Activated T-cell treated with anti-CD3 and anti-CD28 coated beads, Interleukin-2, amount 50 U/mL, for 1 hour (primary cell): ENCODE results near the gene C1R.

Source experiments
- DNase-seq: peaks from one replicate; pipeline ENCODE4 v3.0.0-alpha.2; 2020

C1R gene

DNA sequence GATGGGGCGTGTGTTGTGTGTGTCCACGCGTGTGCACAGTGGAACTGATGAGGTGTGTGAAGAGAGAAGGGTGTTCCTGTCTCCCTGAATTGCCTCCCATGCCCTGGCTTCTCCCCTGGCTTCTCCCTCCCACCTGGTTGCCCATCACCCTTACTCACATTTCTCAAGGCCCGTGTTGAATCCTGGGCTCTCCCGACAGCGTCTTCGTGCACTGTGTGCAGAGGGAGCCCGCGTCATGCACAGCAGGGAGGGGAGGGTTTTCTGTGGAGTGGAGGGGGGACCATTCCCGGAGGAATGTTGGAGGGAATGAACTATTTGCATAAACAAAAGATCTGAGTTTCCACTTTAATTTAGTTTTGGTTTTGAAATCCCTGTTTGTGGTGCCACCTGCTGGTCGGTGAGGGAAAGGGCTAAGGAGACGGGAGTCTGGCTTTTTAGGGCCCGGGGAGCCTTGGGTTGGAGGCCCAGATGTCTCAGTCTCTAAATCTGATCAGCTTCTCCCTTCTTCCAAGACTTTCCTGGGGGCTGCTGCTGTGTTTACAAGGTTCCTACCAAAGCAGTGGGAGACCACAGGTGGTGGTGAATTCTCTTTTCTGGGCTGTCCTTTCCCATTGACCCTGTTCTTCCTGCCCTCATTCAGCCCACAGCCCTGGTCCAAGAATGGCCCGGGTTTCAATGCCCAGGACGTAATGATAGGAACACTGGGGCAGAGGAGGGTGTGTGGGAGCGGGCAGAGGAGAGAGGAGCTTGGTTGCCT is at the start of gene C1R:
Gene C1R, minus strand, starts transcription at position 217 of the 757 bp plus-strand sequence. Its CDS starts 57 bp downstream, at position 160.
- DNase-seq = peak; percentile 74

GRCh38 chr12:7141351-7142005 is 49.2 kb upstream of the C1R start:
- DNase-seq = no peak

DNA sequence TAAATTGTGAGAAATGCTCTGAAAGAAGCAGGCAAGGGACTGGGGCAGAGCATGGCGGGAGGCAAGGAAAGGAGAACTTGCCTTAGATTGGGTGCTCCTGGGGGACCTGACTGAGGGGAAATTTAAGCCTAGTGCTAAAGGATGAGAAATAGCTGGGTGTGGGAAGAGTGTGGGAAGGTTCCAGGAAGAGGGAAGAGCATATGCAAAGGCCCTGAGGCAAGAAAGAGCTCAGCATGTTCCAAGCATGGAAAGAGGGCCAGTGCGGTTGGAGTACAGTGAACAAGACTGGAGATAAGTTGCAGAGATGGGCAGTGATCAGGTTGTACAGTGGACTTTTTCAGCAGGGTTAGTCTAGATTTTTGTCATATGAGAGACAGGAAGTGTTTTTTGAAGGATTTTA is 47.0 kb upstream of the C1R start:
- DNase-seq = no peak

DNA sequence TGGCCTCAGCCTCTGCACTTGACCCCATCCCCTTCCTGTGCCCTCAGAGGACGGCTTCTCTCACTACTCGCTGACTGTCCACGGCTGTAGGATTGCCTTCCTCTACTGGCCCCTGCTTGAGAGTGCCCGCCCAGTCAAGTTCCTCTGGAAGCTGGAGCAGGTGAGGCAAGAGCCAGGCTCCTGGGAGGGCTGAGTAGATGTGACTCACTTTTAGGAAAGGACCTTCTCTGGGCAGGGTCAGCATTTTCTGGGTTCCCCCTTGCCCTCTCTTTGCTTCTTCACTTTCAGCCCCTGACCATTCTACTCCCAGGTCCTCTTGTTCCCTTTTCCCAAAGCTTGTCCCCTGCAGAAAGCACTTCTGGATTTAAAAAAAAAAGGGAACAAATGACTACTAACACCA is 45.7 kb upstream of the C1R start:
- no peak for DNase-seq

DNA sequence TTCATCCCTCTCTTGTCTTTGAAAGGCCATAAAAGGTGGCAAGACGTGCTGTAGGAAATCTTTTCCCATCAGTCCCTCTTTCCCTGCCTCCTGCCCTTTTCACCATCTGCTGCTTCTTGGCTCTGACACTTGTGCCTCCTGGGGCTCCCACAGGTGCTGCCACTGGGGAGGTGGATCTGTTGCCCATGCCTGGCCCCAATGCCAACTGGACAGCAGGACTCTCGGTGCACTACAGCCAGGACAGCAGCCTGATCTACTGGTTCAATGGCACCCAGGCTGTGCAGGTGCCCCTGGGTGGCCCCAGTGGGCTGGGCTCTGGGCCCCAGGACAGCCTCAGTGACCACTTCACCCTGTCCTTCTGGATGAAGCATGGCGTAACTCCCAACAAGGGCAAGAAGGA is 44.4 kb upstream of the C1R start:
- no peak for DNase-seq

- DNase-seq = no peak
Measured at GRCh38 chr12:7136071-7136470, 43.8 kb upstream of the C1R start.

DNA sequence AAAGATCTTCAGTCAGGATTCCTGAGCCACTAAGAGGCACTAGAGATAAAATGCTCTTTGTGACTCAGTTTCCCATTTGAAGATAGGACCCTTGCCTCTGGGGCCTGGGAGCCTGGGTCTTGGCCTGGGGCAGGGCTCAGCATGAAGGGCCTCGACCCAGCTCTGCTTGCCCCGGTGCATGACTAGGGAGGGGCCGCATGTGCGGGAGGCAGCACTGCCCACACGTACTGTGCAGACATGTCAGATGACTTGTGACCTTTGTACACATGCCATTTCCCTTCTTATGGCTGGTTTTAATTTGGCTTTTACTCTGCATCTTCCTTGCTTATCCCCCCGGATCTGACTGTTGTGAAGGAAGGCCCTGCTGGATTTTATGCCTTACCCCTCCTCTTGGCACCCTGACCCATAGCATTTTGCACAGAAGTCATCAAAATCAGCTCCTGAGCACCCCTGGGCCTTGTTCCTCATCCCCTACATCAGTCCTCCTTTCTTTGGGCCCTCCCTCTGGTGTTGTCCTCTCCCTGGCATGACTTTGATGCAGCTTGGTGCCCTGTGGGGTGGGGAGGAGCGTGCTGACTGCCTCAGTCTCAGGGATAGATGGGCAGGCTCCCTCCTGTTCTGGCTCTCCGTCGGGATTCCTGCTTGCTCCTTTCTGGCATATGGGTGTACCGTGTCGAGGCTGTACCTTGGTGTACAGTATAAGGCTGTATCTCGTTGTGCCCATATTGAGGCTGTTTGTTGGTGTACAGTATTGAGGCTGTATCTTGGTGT is 42.3 kb upstream of the C1R start:
- no peak for DNase-seq

- no peak for DNase-seq
Measured at GRCh38 chr12:7131502-7131866, 39.2 kb upstream of the C1R start.

- DNase-seq = peak; percentile 51
Measured at GRCh38 chr12:7130701-7131501, 38.7 kb upstream of the C1R start.

GRCh38 chr12:7129872-7130691 is 37.8 kb upstream of the C1R start, which contains the start of gene CLSTN3:
Gene CLSTN3, plus strand, starts transcription at chr12:7130371. Its CDS starts 278 bp downstream, at chr12:7130649.
- peak; percentile 84 for DNase-seq

- no peak for DNase-seq
Measured at GRCh38 chr12:7129287-7129871, 37.1 kb upstream of the C1R start.

DNA sequence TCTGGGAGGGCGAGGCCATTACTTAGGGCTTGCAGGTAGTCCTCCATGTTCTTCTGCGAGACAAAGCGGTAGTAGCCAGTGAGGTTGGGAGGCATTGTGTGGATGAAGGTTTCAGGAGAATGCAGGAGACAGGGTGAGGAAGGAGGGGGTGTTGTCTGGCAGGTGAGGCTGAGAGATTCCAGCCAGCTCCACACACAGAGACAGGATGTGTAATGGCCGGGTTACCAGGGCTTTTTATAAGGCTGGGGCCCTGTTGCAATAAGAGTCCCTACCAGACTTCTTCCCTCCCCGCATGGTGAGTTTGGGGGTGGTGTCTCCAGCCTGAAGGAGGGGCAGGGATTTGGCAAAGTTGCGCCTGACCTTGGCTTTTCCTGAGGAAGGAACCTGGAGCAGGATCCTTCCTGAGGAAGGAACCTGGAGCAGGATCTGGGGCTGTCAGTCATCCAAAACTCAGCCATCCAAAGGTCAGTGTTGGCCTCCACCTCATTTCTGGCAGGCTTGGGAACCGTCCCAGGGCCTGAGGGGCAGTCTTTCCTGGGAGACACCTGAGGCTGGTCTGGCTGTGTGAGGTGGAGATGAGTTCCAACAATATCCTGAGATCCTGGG is 36.5 kb upstream of the C1R start, which contains the start of gene RBP5:
Gene RBP5, minus strand, starts transcription at position 209 of the 606 bp plus-strand sequence. Its CDS starts 114 bp downstream, at position 95.
- no peak for DNase-seq

- no peak for DNase-seq
Measured at GRCh38 chr12:7127916-7128626, 35.8 kb upstream of the C1R start.

- no peak for DNase-seq
Measured at GRCh38 chr12:7125632-7126227, 33.5 kb upstream of the C1R start.

GRCh38 chr12:7123806-7124522 is 31.7 kb upstream of the C1R start:
- DNase-seq = no peak

DNA sequence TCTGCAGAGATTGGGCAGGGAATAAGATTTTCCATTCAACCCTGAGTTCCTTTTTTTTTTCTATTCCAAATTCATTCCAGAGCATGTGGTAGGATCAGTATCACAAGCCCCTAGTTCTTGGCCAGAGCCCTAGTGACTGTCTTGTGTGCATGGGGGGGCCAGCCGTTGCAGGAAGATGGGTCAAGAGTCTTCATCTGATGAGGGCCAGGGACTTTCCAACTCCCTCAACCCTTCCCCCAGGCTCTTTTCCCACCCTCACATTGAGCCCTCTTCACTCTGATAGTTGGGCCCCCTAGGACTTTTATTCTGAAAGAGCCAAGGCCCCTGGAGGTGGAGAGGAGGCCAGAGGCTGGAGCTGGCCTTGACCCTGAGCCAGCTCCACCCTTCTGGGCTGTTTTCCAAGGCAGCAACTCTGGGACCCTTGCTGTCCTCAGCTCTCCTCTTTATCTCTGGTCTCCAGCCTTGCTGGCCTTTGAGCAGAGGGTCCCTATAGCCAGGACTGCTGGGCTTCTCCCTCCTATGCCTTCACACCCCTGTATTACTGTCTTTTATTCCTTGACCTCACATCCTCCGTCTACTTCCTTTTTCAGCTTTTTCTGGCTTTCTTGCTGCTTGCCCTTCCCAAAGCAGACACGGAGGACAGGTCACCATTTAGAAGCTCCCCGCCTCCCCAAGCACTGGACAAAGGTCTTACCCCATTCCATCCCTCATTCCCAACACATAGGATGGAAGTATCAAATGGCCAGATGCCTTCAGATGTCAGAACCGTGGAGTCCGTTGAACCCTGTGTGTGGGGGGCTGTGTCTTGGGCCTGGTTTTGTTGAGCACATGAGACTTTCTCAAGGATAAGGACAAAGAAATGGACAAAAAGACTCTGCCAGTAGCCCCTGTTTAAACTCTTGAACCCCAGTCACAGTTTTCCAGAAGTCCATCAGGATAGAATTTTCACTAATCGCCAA is 30.8 kb upstream of the C1R start:
- no peak for DNase-seq

DNA sequence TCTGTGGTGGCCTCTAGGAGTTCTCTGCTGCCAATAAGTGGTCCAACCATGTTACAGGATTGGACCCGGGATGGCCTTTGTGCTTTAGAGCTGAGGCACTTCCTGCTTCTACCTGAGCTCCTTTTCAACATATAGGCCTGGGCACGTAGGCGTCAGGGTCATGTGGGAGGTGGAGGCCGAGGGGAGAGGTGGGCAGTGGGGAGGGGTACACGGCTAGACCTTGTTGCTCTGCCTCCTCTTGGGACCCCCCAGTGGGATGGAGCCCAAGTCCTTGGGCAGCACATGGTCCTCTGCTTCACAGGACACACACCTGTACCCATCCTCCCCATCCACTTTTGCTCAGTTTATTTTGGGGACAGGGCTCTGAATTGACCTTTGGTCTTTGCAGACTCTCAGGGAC is 29.1 kb upstream of the C1R start:
- no peak for DNase-seq

DNA sequence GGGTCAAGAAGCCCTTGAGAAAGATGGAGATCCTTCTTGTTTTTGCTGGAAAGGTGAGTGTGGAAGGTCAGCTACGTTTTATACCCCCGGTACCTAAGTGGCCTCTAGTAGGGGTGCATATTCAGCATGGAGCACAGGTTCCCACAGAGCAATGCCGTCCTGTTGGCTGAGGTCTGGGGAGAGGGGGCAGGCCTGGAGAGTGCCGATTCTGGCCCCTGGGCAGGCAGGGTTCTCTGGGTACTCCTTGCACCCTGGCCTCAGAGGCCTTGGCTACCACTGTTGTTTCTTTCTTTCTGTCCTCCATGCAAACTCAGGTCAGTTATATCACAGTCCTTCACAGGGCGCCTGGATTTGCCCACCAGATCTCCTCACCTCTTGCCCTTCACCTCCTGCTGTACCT is 27.9 kb upstream of the C1R start:
- no peak for DNase-seq
